Superior temporal gyrus (tissue), 1 donor: ENCODE measurements around the gene RFTN1.

Experiments
- DNase-seq: peaks from one replicate; pipeline ENCODE4 v3.0.0-alpha.2; 2016; ENCODE audit errors: extremely low spot score

Gene RFTN1

GRCh38 chr3:16279010-16279801, 234.3 kb downstream of the RFTN1 start:
- no peak for DNase-seq

DNA sequence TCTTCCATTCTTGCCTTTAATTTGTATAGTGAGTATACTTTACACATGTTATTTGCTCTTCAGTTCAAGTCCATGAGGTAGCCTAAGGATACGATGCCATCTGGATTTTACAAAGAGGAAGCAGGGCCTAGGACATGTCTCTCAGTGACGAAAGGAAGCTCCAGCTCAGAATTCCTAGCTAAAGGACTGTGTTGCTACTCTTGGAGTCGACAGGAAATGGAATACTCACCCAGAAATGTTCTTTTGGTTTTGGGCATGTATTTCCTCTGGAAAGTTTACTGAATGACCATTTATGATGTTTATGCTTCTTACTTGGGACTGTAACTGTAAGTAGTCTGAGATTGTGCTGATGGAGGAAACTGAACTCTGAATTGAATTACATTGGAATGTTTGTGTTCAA, 236.0 kb downstream of the RFTN1 start:
- DNase-seq = no peak

DNA sequence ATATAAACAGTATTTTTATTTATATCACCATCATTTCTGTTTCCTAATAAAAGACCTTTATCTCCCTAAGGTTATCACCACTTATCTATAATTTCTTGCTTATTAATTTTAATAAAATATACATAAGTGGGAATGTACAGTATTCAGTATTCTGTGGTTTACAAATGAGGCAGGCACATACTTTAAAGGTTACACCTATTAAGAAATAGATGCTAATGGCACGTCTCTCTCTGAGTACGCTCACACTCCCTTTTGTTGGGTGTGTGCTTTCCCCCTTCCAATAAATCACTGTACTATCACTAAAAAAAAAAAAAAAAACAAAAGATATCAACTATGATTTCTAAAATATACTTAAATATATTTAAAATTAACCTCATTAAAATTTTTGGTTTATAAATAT, 239.6 kb downstream of the RFTN1 start:
- DNase-seq = no peak

- no peak for DNase-seq
Measured at GRCh38 chr3:16272588-16272987, 240.9 kb downstream of the RFTN1 start.

- no peak for DNase-seq
Measured at GRCh38 chr3:16270855-16271254, 242.6 kb downstream of the RFTN1 start.

GRCh38 chr3:16266714-16267113, 246.8 kb downstream of the RFTN1 start:
- DNase-seq = no peak
